Inflammatory macrophage (primary cell): Measurements from ENCODE around the gene GJA4.

Experiments used
- DNase-seq, 2 donors: peaks; one replicate each; pipeline ENCODE4 v3.0.0-alpha.2; 2020 to 2022
- total RNA-seq, 18 experiments: gene quantifications; one replicate each; lab custom pipeline; 2026; ENCODE audit warnings: mixed read lengths in 6 of 18, inconsistent platforms in 2 of 18; lab: John Stamatoyannopoulos, UW

The GJA4 gene
- total RNA-seq = 0 to 0.11 (median 0) reads per million in 18 experiments

- DNase-seq = no peak
Measured at GRCh38 chr1:34792868-34793727, at the start of gene GJA4. GJA4 (plus strand) TSS chr1:34792999; CDS start chr1:34794214, 1,215 bp downstream.

GRCh38 chr1:34743775-34744174 is 49.0 kb upstream of the GJA4 start:
- no peak for DNase-seq

- DNase-seq = no peak
Measured at GRCh38 chr1:34744851-34745250, 47.9 kb upstream of the GJA4 start.

DNA sequence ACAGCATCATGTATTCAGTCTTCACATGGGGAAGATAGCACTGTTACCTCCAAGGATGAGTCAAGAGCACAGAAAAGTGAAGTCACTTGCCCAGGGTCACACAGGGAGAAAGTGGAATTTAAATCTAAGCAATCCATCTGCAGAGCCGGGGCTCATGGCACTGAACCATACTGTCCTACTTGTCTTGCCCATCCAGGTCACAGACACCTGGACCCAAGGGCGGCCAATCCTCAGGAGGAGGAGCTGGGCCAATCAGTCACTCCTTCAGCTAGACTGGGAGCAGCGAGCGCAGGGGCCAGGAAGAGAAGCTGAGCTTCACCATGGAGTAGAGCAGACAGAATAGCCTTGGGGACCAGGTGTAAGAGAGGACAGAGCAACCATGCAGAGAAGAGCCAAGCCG is 47.1 kb upstream of the GJA4 start:
- no peak for DNase-seq

- no peak for DNase-seq
Measured at GRCh38 chr1:34746101-34746500, 46.7 kb upstream of the GJA4 start.

DNA sequence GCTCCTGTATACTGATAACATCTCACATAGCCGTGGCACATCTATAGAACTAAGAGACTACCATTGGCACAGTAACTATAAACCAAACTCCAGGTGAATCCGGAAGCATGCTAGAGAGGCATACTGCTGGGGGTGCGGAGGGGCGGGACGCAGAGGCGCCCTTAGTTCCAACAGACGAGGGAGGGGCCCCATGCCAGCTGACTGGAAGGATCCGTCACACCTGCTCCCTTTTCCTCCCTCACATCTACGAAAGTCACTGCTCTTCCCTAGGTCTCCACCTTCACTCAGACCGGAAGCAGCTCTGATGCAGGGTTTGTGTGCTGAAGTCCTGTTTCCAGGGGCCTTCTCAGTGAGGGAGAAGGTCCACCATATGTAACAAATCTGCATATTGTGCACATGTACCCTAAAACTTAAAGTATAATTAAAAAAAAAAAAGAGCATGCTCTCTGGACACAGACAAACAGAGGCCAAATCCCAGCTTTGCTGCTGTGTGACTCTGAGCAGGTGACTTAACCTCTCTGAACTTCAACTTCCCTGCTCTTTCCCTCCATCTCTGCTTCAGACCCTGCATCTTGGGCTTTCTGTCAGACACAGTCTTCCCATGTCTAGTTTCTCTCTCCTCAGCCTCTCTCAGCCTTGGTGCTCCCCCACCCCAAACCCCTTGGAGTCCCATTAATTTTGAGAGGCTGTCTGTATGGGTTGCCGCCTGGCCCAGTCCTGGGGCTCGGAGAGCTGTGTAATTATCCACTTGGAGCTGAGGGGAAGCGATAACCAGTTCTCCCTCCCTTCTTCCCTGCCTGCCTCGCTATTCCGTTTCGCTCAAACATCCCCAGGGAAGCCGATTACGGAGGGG is 45.8 kb upstream of the GJA4 start:
- no peak for DNase-seq

DNA sequence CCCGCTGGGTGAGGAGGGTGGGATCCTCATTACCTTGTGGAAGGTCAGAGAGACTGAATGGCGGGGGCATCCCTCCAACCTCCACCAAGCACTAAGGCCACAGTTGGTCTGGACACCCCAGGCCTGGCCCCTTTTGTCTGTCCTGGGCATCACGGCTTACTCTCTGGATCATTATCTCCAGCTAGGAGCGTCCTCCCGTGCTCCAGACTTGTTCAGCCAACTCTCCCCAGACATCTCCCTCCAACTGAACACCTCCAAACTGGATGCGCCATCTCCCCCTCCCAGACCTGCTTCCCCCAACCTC is 45.2 kb upstream of the GJA4 start:
- no peak for DNase-seq

DNA sequence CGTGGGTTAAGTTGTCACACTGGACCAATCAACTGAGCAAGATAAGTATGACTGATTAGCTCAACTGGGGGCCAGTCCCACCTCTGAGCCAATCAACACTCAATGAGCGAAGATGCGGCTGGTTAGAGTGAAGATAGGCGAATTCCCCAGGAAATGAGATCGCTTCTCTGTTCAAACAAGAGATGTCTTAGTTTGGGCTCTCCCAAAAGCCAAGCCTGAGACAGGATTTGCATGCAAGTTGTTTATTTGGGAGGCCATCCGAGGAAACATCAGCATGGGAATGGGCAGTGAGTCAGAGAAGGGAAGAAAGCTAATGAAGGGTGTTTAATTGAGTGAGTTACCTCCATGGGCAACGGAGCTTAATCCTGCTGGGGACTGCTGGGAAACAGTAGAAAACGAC is 42.8 kb upstream of the GJA4 start:
- no peak for DNase-seq

DNA sequence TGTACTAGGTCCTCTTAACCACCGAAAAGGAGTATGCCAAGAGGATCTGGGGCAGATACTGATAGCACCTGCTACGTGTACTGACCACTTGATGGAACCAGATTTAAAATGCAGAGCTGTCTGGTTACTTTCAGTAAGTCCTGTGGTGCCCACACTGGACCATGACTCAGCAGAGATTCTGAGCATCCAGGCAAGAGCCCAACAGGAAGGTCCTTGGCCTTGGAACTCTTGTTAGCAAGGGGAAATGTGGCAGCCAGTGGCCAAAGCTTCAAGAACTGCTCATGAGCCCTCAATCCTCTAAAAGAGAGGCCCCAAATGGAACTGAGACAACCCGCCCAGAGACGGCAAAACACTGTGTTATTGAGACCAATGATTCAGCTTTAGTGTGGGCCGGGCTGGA is 42.2 kb upstream of the GJA4 start:
- DNase-seq = no peak

GRCh38 chr1:34753163-34753562 is 39.6 kb upstream of the GJA4 start:
- DNase-seq = no peak

DNA sequence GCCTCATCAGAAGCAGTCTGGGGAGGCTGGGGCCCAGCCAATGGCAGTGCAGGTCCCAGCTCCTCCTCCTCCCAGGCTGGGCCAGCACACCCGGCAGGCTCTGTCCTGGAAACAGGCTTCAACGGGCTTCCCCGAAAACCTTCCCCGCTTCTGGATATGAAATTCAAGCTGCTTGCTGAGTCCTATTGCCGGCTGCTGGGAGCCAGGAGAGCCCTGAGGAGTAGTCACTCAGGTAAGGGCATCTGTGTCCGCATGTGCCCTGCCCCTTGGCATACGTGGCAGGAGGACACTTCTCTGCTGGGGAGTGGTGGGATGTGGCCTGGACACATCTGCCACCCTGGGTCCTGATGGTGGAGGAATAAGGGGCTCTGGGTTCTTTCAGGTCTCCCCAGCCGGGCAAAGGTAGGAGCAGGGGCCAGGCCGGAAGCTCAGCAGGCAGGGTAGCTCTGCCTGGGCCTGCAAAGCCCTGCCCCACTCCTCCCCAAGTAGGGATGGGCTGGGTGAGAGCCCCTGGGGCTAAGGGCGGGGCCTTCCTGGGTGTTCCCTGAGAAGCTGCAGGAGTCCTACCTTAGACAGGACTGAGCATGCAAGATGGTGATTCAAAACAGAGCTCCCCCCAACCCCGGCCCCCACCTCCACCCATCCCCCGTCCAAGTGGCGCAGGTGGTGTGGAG is 37.7 kb upstream of the GJA4 start, which contains the start of gene GJB5:
GJB5 (plus strand) TSS at position 84 of the 674 bp plus-strand sequence. CDS start 2,284 bp downstream, outside the sequence.
- DNase-seq = no peak

DNA sequence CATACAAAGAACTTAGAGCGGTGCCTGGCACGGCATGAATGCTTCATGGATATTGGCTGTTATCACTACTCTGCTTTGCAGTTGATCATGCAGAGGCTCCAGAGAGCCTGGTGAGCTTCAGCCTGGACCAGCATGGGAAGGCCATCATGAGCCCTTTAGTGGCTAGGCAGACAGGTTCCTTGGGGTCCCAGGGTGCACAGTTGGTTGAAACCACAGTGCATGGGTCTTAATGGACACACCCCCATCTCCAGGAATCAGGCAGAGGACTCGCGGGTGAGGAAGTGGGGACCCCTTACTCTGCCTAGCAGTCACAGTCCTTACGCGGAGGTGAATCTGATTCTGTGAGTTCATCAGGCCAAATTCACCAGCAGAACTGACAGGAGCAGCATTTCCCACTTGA is 36.8 kb upstream of the GJA4 start:
- DNase-seq = no peak

GRCh38 chr1:34757386-34757785 is 35.4 kb upstream of the GJA4 start:
- no peak for DNase-seq

DNA sequence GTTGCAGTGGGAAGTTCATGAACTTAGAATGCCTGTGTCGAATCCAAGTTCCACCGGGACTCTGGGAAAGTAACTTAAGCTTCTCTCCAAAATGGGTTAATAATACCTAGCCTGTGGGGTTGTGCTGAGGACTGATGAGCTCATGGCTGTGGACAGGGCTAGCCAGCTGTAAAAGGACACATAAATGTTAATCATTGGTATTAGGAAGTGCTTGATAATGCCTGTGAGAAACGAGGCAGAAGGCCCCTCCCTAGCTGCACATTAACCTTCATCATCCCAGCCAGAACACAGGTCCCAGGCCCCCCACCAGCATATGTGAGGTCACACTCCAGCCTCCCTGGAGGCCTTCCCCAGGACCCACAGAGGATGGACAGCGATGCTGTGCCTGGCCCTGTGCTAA is 34.0 kb upstream of the GJA4 start:
- DNase-seq = no peak

DNA sequence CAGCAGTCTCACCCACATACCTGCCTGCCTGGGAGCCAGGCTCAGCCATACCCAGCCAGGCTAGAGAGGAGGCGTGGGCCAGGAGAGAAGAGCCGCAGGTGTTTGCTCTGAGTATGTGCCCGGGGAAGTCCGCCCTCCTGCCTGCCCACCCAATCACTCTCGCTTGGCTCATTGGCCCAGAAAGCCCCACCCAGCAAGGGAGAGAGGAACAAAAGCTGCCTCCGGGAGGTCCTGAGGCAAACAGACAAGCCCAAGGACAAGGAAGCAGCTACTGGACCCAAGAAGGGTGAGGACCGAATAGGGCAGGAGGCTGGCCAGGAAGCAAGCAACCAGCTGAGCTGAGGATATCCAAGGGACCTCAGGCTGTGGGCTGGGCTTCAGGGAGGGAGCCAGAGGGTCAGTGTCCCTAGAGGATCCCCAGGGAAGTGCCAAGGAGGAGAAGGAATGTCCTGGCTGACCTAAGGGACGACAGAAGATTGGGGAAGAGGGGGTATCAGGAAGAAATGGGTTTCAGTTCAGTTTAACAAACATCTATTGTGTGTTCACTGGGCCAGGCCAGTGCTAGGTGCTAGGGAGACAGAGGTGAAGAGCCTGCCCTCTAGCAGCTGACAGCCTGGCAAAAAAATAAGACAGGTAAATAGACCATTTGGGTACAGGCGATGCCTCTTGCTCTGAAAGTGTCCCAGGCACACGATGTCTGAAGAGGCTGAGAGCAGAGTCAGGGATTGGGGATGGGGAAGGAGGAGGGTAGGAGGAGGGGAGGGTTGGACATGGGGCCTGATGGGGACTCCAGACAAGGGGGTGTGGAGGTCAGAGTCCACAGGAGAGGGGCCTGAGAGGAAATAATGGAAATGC is 33.1 kb upstream of the GJA4 start, which contains the start of gene GJB4:
GJB4 (plus strand) TSS at position 238 of the 855 bp plus-strand sequence. CDS start 1,515 bp downstream, outside the sequence.
- DNase-seq = no peak

DNA sequence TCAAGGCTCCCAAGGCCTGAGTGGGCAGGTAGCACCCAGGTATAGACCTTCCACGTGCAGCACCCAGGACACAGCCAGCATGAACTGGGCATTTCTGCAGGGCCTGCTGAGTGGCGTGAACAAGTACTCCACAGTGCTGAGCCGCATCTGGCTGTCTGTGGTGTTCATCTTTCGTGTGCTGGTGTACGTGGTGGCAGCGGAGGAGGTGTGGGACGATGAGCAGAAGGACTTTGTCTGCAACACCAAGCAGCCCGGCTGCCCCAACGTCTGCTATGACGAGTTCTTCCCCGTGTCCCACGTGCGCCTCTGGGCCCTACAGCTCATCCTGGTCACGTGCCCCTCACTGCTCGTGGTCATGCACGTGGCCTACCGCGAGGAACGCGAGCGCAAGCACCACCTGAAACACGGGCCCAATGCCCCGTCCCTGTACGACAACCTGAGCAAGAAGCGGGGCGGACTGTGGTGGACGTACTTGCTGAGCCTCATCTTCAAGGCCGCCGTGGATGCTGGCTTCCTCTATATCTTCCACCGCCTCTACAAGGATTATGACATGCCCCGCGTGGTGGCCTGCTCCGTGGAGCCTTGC is 31.5 kb upstream of the GJA4 start:
- no peak for DNase-seq

GRCh38 chr1:34761776-34762307 is 31.0 kb upstream of the GJA4 start:
- DNase-seq = no peak

GRCh38 chr1:34762474-34763141 is 30.2 kb upstream of the GJA4 start:
- no peak for DNase-seq

DNA sequence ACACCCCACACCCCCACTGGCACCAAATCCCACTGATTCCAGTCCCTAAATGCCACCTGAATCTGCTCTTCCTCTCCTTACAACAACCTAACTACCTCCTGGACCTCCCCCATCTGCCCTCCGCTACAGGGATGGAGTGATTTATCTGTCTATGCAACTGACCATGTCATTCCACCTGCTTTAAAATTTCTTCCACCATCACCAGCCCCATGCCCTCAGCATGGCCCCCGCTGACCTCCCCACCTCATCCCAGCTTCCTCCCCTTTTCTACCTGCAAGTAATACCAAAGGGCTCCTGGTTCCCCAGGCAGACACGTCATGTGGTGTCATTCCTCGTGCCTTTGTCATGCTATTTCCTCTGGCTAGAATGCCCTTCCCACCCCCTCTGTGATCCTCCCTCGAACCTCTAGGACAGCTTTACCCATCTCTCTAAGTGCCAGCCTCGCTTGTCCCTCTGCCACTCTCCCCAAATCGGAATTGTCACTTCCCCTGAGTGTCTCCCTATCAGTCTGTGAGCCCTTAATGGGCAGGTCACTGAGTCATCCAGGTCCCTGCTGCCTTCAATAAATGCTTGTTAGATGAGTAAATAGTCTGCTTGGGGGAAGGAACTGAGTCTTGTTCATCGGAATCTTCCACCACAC is 29.5 kb upstream of the GJA4 start:
- no peak for DNase-seq

- DNase-seq = no peak
Measured at GRCh38 chr1:34768856-34769255, 23.9 kb upstream of the GJA4 start.
